Duodenal mucosa (tissue), 2 donors: ENCODE data around the gene COX7C.
"Not testable (repeated sequence)": the region's sequence is repeated elsewhere in the genome, so short reads cannot be mapped to it uniquely, and the experiment has no call there.

Experiments used
- H3K27ac ChIP-seq: one replicate; pipeline ENCODE4 v1.7.0; 2013; ENCODE audit warnings: low read depth, low read length
- H3K27me3 ChIP-seq, 2 donors: one replicate each; pipeline ENCODE4 v1.7.0; 2013; ENCODE audit warnings: low read length in 2 of 2, control low read depth in 1 of 2; ENCODE audit not compliant: insufficient read depth in 2 of 2, control insufficient read depth in 1 of 2
- H3K36me3 ChIP-seq, 2 donors: one replicate each; pipeline ENCODE4 v1.7.0; 2013; ENCODE audit warnings: low read length in 2 of 2, control low read depth in 1 of 2; ENCODE audit not compliant: insufficient read depth in 2 of 2, control insufficient read depth in 1 of 2
- H3K4me1 ChIP-seq, 2 donors: one replicate each; pipeline ENCODE4 v1.7.0; 2013; ENCODE audit warnings: low read length in 2 of 2, control low read depth in 1 of 2; ENCODE audit not compliant: insufficient read depth in 2 of 2, control insufficient read depth in 1 of 2
- H3K4me3 ChIP-seq, 2 donors: one replicate each; pipeline ENCODE4 v1.7.0; 2013; ENCODE audit warnings: low read length in 2 of 2, low read depth in 1 of 2
- H3K9ac ChIP-seq, 2 donors: one replicate each; pipeline ENCODE4 v1.7.0; 2013; ENCODE audit warnings: low read length in 2 of 2, low read depth in 1 of 2
- H3K9me3 ChIP-seq, 2 donors: one replicate each; pipeline ENCODE4 v1.7.0; 2013; ENCODE audit warnings: low read length in 2 of 2, control low read depth in 1 of 2; ENCODE audit not compliant: control insufficient read depth in 1 of 2

The COX7C gene

DNA sequence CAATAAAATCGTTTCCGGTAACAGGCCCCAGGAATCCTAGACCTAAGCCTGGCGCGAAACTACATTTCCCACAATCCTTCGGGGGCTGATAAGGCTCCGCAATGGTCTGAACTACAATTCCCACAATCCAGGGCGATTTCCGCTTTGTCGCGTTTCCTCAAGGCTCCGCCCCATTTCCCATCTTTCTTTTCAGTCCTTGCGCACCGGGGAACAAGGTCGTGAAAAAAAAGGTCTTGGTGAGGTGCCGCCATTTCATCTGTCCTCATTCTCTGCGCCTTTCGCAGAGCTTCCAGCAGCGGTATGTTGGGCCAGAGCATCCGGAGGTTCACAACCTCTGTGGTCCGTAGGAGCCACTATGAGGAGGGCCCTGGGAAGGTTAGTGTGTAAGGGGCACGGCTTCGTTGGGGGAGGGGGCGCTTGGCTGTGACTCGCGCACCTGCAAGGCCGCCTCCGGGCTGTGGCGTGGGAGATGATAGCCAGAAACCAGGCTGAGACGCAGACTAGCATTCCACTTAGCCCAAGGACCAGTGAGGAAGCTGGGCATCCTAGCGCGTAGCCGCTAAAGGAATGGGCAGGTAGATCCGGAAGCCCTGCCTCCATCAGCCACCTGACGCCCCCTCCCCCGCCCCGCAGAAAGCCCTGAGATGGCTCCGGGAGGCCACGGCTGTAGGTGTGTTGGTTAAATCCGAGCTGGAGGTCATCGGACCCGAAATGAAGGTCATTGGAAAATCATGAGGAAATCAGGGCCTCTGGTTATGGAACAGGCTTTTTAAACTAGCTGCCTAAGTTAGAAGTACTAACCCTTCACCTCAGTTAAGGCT lies at the start of gene COX7C:
Gene COX7C, plus strand, starts transcription at position 186 of the 821 bp plus-strand sequence. Its CDS starts 115 bp downstream, at position 301.
- no peaks in the 10 kb centered on the region for H3K9me3 ChIP-seq
- peak within 1 kb of the TSS; percentile 97 to 100 for H3K4me3 ChIP-seq
- H3K27me3 ChIP-seq = no peaks in the 10 kb centered on the region
- peaks cover 22 to 31% of the 10 kb centered on the region in 2 donors for H3K36me3 ChIP-seq
- H3K27ac ChIP-seq = peak within 1 kb of the TSS; percentile 87
- peaks cover 0 to 8% of the 10 kb centered on the region in 2 donors for H3K4me1 ChIP-seq
- peak within 1 kb of the TSS; percentile 99 for H3K9ac ChIP-seq

DNA sequence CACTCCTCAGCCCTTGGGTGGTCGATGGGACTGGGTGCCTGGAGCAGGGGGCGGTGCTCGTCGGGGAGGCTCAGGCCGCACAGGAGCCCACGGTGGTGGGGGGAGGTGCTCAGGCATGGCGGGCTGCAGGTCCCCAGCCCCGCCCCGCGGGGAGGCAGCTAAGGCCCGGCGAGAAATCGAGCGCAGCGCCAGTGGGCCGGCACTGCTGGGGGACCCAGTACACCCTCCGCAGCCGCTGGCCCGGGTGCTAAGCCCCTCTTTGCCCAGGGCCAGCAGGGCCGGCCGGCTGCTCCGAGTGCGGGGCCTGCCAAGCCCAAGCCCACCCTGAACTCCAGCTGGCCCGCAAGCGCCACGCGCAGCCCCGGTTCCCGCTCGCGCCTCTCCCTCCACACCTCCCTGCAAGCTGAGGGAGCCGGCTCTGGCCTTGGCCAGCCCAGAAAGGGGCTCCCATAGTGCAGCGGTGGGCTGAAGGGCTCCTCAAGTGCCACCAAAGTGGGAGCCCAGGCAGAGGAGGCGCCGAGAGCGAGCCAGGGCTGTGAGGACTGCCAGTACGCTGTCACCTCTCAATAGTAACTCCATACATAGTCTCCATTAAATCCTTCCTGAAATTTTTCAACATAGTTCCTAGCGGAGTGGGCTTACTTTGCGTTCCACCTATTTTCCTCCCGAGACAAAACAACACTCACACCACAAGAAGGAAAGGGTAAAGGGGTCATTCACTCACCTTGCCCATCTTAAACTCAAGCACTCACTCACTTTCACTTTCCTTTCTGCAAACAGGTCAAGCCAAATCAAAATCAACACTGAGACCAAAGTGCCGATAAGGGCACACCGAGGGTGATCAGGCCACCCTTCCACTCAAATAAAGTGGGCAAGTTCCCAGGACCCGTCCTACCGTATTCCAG lies 48.0 kb upstream of the COX7C start:
- H3K4me3 ChIP-seq, H3K36me3 ChIP-seq: not testable (repeated sequence)

GRCh38 chr5:86570427-86571083 lies 47.2 kb upstream of the COX7C start:
- H3K4me1 ChIP-seq = no peaks in the 10 kb centered on the region
- no peak overlapping the region for H3K4me3 ChIP-seq
- H3K9me3 ChIP-seq = no peaks in the 10 kb centered on the region
- H3K36me3 ChIP-seq = no peaks in the 10 kb centered on the region
- no peak overlapping the region for H3K9ac ChIP-seq
- no peaks in the 10 kb centered on the region for H3K27me3 ChIP-seq
- H3K27ac ChIP-seq = no peak overlapping the region

More for the DNA sequence above, 48.0 kb upstream of the COX7C start:
- H3K9ac ChIP-seq, H3K27ac ChIP-seq, H3K27me3 ChIP-seq, H3K4me1 ChIP-seq, H3K9me3 ChIP-seq: not testable (repeated sequence)

DNA sequence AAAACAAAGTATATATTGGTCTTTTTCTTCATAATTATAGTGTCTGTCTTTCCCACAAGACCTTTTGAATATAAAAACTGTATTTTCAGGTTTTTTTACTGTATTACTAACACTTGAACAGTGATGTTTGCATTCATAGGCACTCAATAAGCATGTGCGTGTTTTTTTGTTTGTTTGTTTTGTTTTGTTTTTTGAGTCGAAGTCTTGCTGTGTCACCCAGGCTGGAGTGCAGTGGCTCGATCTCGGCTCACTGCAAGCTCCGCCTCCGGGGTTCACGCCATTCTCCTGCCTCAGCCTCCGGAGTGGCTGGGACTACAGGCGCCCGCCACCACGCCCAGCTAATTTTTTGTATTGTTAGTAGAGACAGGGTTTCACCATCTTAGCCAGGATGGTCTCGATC lies 46.6 kb upstream of the COX7C start:
- not testable (repeated sequence) for H3K4me1 ChIP-seq, H3K27ac ChIP-seq, H3K36me3 ChIP-seq, H3K9me3 ChIP-seq, H3K27me3 ChIP-seq, H3K4me3 ChIP-seq, H3K9ac ChIP-seq

DNA sequence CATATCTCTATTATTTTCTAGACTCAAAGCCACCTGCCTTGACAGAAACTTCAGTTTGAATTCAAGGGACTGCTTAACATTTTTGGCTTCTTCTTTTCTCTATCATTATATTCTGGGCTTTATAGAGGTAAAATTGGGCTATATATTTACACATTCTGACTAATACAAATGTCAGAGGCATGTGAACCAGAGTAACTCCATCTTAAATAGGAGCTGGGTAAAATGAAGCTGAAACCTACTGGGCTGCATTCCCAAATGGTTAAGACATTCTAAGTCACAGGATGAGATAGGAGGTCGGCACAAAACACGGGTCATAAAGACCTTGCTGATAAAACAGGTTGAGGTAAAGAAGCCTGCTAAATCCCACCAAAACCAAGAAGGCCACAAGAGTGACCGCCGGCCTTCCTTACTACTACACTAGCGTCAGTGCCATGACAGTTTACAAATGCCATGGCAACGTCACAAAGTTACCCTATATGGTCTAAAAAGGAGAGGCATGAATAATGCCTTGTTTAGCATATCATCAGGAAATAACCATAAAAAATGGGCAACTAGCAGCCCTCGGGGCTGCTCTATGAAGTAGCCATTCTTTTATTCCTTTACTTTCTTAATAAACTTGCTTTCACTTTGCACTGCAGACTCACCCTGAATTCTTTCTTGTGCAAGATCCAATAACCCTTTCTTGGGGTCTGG lies 44.8 kb upstream of the COX7C start:
- no peaks in the 10 kb centered on the region for H3K9me3 ChIP-seq
- H3K27me3 ChIP-seq = peaks cover 0 to 3% of the 10 kb centered on the region in 2 donors
- H3K36me3 ChIP-seq = no peaks in the 10 kb centered on the region
- no peak overlapping the region for H3K27ac ChIP-seq
- no peak overlapping the region for H3K9ac ChIP-seq
- H3K4me3 ChIP-seq = no peak overlapping the region
- H3K4me1 ChIP-seq = no peaks in the 10 kb centered on the region

GRCh38 chr5:86579502-86579901 lies 38.2 kb upstream of the COX7C start:
- Histone ChIP-seq H3K4me3 (no peak overlapping the region), H3K9me3 (no peaks in the 10 kb centered on the region), H3K9ac (no peak overlapping the region), H3K27me3 (peaks cover 0 to 3% of the 10 kb centered on the region in 2 donors), H3K4me1 (no peaks in the 10 kb centered on the region), H3K27ac (no peak overlapping the region), H3K36me3 (no peaks in the 10 kb centered on the region)

- Histone ChIP-seq H3K4me1 (no peaks in the 10 kb centered on the region), H3K27me3 (no peaks in the 10 kb centered on the region), H3K36me3 (no peaks in the 10 kb centered on the region), H3K27ac (no peak overlapping the region), H3K9me3 (no peaks in the 10 kb centered on the region), H3K4me3 (no peak overlapping the region), H3K9ac (no peak overlapping the region)
These were observed 21.3 kb upstream of the COX7C start for GRCh38 chr5:86596476-86596875.

DNA sequence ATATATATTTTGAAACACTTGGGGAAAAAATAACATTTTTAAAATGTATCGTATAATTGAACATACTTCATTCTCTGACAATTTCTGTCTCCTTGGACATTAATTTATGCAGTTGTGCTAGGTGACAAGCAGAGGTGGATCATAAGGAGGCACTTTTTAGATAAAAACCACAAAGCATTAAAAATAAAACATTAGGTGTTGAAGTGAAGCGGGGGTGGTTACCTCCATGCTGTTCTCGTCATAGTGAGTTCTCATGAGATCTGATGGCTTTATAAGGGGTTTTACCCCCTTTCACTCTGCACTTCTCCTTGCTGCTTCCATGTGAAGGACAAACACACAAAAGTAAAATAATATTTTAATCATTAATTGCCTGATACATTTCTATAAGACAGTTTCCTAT lies 11.9 kb upstream of the COX7C start:
- H3K9me3 ChIP-seq = no peaks in the 10 kb centered on the region

DNA sequence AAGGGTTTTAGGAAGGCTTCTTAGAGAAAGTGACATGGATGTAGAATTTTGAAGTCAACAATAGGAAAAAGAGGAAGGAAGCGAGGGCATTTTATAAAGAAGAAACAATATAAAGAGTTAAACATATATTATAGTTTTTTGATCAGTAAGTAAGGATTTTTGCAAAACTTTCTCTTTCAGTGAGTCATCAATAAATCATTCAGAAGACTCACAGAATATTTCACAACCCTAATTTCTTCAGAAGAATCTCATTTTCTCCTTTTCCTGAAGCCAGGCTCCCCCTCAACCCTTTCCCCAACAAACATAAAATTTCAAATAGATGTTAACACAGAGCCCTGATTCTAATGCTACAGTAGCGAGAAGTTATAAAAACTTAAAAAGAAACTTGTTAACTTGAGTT lies 4.3 kb upstream of the COX7C start:
- Histone ChIP-seq H3K27me3 (no peaks in the 10 kb centered on the region), H3K4me3 (no peak overlapping the region), H3K27ac (no peak overlapping the region), H3K36me3 (no peaks in the 10 kb centered on the region), H3K4me1 (no peaks in the 10 kb centered on the region), H3K9ac (no peak overlapping the region), H3K9me3 (no peaks in the 10 kb centered on the region)

More for the DNA sequence above, 11.9 kb upstream of the COX7C start:
- Histone ChIP-seq H3K4me3 (no peak overlapping the region), H3K9ac (no peak overlapping the region), H3K4me1 (no peaks in the 10 kb centered on the region), H3K36me3 (no peaks in the 10 kb centered on the region), H3K27me3 (no peaks in the 10 kb centered on the region), H3K27ac (no peak overlapping the region)
